Central memory CD4-positive, alpha-beta T cell (primary cell): ENCODE measurements around the gene HAPLN2.
"Not testable (repeated sequence)": the region's sequence is repeated elsewhere in the genome, so short reads cannot be mapped to it uniquely, and the experiment has no call there.

Experiments
- DNase-seq: peaks from one replicate; pipeline ENCODE4 v3.0.0; 2022

Gene HAPLN2

DNA sequence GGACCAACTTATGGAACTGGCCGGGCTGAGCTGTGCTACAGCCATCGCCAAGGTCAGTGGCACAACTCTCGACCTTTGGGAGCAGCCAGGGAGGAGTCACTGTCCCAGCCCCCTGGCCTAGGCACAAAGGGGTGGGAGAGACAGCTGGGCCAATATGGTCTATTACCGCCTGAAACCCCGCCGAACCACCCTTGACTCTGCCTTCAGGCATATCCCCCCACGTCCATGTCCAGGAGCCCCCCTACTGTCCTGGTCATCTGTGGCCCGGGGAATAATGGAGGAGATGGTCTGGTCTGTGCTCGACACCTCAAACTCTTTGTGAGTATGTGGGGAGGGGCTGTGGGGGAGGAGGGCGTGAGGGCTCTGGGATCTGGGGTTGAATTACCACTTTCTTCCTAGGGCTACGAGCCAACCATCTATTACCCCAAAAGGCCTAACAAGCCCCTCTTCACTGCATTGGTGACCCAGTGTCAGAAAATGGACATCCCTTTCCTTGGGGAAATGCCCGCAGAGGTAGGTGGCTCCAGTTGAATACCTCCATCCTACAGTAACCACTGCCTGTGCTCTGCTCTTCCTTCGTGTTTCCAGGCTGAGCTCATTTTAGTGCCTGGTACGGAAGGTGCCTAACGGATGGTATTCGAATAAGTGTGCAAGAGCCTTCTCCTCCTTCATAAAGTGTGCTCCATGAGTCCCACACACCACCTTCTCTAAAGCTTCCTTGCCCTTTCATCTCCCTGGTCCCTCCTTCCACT lies 26.9 kb upstream of the HAPLN2 start:
- DNase-seq: no peak

DNA sequence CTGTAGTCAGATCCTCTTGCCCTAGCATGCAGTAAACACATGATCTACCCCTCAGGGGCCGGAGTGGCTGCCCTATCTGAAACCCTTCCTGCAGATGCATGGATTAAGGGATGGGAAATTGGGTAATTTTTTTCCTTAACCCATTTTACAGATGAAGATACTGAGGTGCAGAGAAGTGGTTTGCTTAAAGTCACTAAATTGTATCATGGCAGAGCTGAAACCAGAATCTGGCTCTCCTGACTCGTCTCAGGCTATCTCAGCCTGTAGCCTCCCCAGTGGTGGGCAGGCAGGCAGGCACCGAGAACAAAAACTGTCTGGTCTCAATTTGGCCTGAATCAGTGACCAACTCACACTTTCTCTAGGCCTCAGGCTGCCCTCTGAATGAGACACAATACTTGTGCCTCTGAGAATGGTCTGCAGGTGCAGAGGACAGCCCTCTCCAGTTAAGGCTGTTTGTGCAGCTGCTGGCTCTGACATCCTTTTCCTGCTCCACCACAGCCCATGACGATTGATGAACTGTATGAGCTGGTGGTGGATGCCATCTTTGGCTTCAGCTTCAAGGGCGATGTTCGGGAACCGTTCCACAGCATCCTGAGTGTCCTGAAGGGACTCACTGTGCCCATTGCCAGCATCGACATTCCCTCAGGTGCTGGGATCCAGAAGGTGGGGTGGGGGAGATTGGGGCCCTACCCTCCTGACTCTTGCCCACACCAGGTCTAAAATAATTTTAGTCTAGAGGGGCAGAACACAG lies 26.1 kb upstream of the HAPLN2 start:
- no peak for DNase-seq

DNA sequence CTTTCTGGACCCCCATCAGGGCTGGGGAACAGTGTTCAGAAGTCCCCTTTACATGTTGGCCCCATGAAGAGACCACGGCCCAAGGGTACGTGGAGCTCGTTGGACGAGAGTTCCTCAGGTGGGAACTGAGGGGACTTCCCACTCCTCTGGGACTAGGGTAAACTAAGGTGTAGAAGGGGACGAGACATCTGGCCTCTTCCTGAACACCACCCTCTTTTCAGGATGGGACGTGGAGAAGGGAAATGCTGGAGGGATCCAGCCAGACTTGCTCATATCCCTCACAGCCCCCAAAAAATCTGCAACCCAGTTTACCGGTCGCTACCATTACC lies 25.6 kb upstream of the HAPLN2 start:
- DNase-seq: no peak

DNA sequence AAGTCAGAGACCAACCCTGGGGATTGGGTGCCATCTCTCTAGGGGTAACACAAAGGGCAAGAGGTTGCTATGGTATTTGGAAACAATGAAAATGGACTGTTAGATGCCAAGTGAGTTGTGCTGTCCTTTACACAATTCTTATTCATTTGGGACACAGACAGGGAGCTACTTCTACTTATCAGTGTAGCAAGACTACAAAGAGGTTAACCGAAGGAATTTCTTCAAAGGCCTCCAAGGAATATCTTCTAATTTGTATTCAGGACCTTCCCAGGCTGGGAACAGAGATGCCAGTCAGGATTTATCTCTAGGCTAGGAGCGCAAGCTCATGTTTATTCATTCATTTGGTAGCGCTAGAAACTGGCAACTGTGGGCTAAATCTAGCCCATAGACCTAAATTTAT lies 25.0 kb upstream of the HAPLN2 start:
- DNase-seq: no peak

DNA sequence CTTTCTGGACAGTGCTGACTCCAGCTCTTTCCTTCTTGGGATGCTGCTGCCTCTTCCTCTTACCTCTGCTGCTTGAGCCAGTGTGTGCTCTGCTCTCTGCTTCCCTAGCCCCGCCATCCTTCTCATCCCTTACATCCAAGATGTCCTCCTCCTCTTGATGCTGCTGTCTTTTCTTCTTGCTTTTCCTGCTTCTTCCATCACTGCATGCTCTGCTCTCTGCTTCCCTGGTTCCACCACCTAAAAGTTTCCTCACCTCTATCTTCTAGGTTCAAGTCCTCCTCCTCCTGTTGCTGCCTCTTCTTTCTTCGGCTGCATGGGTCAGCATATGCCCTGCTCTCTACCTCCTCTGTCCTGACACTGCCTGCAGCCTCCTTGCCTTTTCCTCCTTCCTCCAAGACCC lies 24.2 kb upstream of the HAPLN2 start:
- no peak for DNase-seq

DNA sequence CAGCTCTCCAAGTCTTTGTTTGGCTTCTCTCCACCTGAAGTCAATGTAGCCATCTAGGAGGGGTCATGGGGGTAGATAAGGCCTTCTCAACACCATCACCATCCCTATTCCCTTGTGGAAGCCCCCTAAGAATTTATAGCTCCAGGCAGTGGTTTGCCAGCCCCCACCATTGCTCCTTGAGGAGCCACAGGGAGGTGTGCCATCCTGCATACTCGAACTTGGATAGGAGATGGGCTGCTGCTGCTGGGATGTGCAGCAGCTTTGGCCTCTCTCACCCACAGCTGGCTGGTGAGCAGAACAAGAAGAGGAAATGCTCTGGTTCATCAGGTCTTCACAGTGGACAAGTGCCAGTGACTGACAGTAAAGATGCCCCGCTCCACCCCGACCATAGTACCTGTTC lies 22.8 kb upstream of the HAPLN2 start:
- DNase-seq: no peak

DNA sequence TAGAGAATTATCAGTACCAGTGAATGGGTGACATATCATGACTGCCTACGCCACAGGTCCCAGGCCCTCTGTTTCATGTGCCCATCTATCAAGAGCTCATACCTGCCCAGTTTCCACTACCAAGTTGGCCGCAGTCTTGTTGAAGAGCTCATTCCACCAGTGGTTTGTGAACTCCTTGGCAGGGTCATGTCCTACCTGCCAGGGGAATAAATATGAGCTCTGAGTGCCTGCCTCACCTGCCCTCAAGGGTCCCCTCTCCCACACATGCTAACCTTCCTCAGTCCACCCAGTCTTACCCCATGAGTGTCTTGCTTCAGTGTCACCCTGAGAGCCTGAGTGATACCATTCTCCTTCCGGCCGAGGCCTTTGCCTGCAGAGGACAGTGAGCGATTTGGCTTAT lies 21.1 kb upstream of the HAPLN2 start:
- DNase-seq: no peak

DNA sequence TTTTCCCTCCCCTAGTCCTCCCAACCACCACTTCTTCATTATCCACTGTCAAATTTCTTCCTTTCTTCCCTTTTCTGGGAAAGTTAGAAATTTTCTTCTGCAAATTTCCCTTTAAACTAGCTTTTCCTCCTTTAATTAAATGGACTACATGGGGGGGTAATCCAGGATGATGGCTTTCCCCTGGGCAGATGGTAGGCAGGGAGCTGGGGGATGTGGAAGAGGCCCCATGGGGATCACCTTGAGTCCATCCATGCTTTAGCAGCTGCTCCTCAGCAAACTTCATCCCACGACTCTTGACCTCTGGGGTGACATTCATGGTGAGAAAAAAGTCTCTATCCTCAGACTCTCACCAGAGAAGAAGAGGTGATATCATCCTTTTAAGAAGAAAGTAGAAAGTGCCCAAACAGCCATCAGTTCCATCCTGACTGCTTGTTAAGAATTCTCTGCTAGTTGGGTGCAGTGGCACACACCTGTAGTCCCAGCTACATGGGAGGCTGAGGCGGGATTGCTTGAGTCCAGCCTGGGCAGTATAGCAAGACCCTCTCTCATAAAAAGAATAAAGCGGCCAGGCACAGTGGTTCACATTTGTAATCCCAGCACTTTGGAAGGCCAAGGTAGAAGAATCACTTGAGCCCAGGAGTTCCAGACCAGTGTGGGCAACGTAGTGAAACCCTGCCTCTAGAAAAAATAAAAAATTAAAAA lies 20.3 kb upstream of the HAPLN2 start:
- no peak for DNase-seq

DNA sequence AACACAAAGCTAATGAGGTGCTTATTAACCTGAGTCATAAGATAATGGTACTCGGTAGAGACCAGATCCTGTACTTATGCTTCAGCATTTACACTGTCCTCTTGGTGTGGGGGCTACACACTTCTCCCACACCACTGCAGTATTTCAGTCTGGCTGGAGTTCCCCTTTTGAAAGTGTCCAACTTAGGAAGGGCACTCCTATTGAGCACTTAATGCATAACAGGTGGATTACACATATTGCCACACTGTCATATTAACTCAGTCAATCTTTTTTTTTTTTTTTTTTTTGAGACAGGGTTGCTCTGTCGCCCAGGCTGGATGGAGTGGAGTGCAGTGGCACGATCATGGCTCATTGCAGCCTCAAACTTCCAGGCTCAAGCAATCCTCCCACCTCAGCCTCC lies 19.4 kb upstream of the HAPLN2 start:
- DNase-seq: peak; percentile 29

DNA sequence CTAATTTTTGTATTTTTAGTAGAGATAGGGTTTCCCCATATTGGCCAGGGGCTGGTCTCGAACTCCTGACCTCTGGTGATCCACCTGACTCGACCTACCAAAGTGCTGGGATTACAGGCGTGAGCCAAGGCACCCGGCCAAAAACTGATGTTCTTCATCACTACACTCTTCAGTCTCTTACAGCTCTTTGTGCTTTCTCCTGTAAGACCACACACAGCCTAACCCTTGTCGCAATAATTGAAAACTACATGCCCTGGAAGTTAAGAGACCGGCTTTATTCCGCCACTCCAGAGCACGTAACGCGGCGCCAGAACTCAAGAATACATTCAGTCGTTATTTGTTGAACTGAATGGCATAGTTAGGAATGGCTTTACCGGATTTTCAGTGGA lies 18.5 kb upstream of the HAPLN2 start:
- DNase-seq: no peak

DNA sequence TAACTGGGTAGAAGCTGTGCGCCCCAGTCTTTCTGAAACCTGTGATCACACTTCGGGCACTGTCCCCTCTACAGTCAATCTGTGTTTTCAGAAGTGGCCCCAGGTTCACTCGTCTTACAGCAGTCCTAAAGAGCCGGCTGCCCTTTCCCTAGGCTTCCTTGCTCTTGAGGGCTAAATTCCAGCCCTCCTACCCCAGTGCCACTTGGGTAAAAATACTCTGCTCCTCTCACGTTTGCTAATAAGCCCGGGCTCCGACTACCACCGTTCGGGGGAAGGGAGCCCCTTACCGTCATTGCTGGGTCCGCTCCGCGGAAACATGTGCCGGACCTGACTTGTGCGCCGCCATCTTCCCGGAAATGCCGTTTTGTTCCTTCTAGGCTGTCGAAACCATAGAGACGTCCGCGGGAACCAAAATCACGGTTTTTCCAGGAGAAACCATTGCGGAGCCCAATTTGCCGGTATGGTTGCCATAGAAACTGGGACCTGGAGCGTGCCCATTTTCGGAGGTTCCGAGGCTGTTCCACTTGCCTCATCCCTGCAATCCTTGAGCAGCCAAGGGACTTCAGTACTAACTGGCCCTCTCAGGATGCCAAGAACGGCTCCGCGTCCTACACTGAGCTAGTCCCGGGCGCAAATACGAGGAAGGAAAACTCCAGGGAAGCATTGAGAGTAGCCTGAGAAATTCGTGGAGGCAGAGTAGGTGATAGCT lies 17.9 kb upstream of the HAPLN2 start, which contains the start of gene GPATCH4:
TSS of gene GPATCH4 (minus strand) at position 358 of the 709 bp plus-strand sequence.
- peak; percentile 71 for DNase-seq

DNA sequence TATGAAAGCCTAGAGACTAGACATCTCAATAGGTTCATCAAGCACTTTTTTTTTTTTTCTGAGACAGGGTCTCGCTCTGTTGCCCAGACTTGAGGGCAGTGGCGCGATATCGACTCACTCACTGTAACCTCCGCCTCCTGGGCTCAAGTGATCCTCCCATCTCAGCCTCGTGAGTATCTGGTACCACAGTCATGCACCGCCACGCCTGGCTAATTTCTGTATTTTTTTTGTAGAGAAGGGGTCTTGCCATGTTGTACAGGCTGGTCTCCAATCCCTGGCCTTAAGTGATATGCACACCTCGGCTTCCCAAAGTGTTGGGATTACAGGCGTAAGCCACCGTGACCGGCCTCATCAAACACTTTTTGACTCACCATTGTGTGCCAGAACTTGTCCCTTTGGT lies 17.3 kb upstream of the HAPLN2 start:
- no peak for DNase-seq

DNA sequence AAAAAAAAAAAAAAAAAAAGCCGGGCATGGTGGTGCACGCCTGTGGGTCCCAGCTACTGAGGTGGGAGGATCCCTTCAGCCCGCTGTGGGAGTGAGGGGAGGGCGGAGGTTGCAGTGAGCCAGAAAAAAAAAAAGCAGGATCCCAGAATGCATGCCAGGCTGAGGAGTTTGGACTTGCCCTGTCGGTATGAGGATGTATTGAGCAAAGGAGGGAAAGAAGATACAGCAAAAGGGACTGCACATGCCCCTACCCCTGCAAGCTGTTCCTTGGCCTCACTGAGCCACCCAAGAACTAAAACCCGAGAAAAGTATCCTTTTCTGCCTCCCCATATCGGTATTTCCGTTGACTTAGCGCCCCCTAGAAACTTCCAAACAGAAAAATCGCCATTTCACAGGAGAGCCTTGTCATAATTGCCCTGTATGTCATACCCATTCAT lies 16.6 kb upstream of the HAPLN2 start:
- no peak for DNase-seq

DNA sequence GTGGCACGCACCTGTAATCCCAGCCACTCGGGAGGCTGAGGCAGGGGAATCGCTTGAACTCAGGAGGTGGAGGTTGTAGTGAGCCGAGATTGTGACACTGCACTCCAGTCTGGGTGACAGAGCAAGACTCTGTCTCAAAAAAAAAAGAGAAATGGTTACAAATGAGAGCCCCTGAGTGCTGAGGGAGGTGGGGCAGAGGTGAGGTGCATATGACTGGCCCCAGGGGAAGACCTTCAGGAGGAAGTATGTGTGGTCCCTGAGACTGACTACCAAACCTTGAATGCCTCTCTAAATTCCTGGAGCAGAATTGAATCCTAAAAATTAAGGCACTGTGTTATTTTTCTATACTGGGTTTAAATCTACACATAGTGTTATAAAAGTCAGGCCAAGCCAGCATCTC lies 11.9 kb upstream of the HAPLN2 start:
- DNase-seq: not testable (repeated sequence)

DNA sequence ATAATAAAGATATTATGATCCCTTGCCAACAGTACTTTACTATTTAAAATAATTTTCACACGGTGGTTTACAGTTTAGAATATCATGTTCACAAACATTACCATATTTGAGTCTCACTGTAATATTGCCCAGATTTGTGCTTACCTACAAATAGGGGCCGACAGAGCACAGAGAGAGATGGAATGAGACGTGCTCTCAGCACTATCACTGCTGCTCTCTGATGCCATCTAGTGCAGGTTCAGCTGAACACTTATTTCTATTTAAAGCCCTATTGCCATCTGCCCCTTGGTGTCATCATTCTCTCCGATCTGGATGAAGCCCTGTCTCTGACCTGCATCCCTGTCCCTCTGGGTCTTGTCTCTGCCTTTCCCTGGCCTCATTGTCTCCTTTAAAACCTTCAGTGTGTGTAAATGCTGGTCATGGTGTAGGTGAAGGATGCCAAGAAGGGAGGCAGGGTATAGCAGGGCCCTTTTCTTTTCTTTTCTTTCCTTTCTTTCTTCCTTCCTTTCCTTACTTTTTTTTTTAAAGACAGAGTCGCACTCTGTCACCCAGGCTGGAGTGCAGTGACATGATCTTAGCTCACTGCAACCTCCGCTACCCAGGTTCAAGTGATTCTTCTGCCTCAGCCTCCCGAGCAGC lies 11.1 kb upstream of the HAPLN2 start:
- DNase-seq: peak; percentile 65

DNA sequence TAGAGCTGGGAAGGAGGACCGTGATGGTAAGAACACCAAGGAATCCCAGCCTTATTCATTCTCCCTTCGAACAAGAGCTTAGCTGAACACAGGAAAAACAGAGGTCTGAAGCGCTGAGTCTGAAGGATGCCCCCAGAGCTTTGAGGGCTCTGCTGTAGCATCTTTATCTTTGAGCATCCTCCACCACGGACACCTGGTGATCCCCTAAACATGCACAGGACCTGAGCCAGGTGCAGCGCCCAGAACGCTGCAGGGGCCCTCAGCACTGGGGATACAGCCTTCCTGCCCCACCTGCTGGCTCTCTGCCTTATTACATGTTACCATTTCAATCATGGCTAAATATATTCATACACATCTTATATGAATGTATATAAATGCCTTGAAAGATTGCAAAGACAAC lies 10.2 kb upstream of the HAPLN2 start:
- DNase-seq: peak; percentile 51

DNA sequence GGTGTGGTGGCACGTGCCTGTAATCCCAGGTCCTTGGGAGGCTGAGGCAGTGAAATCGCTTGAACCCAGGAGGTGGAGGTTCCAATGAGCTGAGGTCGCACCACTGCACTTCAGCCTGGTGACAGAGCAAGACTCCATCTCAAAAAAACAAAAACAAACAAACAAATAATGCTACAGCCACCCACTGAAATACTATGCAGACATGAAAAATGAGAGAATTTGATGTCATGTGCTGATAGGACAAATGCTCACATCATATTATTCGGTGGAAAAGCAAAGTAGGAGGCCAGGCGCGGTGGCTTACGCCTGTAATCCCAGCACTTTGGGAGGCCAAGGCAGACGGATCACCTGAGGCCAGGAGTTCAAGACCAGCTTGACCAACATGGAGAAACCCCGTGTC lies 9.1 kb upstream of the HAPLN2 start:
- DNase-seq: not testable (repeated sequence)

DNA sequence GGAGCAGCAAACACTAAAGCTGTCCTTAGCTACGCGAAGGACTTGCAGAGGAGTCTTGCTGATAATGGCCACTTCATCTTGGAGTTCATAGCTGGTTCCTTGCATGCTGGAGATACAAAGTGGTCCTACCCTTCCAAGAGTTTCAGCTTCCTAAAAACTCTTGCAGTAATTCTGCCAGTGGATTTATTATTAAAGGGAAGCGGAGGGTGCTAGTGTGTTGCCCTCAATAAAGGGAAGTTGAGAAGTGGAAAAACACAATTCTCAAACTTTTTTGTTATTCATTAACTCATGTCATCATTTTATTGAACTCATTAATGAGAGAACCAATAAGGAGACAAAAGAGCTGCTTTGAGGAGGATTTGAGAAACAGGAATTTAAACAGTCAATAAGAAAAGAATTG lies 6.5 kb upstream of the HAPLN2 start:
- no peak for DNase-seq

DNA sequence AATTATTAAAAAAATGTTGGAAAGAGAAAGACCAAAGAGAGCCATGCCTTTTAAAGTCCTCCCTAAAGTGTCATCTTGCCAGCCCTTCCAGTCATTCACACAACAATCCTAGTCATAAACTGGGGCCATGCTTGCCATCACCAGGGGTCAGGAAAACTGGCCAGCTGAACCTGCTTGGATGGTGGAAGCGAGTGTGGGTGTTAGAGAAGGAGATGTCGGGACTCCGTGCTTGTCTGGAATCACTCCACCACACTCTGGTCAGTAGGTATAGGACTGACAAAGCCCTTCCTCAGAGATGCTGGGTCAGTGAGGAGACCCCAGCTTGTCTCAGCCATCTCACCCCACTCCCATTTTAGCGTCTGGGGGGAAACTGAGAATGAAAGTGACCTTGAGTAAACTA lies 3.3 kb upstream of the HAPLN2 start:
- no peak for DNase-seq

DNA sequence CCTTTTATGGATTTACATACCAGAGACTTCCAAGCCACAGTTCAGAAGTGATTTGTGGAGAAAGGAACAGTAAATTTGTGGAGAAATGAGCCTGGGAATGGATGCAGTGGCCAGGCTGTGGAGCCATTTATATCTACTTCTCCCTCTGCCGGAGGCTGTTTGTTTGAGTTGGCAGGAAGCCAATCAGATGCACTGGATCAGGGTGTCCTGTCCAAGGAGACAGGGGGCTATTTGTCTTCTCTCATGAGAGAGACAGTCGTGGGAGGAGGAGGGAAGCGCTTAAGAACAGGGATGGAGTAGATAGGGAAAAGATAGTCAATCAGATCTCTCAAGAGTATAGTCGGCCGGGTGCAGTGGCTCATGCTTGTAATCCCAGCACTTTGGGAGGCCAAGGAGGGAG lies 2.8 kb upstream of the HAPLN2 start:
- no peak for DNase-seq

DNA sequence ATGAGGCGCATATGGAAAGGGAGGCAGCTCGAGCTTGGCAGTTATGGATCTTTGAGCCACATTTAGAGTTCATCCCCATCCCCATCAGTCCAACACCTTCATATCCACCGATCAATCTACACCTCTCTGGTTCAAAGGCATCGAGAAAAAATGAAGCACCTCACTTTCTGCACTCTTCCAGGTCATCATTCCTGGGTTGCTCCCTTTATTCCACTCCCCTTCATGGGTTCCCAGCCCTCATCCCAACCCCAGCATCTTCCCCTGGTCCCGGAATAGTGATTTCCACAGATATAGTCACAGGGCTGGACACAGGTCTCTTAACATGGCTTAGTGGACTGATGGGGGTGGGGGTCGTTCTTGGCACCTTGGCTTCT lies 354 bp downstream of the HAPLN2 start:
- no peak for DNase-seq

DNA sequence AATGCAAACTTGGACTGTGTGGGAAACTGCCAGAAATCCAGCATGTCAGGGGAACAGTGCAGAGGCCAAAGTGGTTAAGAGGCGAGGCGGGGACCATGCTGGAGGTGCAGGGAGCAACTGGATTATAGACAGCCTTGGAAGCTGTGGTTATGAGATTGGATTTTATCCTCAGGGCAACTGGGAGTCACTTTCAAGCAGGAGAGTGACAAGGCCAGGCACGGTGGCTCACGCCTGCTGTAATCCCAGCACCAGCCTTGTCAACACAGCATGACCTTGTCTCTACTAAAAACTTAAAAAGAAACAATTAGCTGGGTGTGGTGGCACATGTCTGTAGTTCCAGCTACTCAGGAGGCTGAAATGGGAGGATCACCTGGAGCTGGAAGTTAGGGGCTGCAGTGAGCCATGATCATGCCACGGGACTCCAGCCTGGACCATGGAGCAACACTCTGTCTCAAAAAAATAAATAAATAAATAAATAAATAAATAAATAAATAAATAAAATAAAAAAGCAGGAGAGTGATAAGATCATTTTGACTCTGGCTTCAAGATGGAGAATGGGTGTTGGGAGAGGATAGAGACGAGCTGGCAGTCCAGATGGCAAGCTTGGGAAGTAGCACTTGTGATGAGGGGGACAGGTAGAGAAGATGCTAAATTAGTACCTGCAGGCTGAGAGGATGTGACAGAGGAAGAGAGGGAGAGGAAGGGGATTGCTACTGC lies 3.5 kb downstream of the HAPLN2 start:
- no peak for DNase-seq
